Liver (tissue), 9 donors: ENCODE measurements around the gene WFDC12. TPM values are rescaled to one million over a fixed set of nuclear protein-coding genes. Genes with fewer than 3 reads are reported as not detected.

Source experiments
- DNase-seq: peaks from one replicate; pipeline ENCODE4 v3.0.0-alpha.2; 2017; ENCODE audit warnings: low spot score
- H3K27ac ChIP-seq, 2 donors: one replicate each; pipeline ENCODE4 v1.7.0; 2013; ENCODE audit warnings: inconsistent platforms in 2 of 2, low read length in 2 of 2, control low read depth in 1 of 2, low read depth in 1 of 2, mild to moderate bottlenecking in 1 of 2
- H3K27me3 ChIP-seq, 4 donors: one replicate each; pipeline versions ENCODE4 v1.6.1 to v1.7.0; 2013; ENCODE audit warnings: low read length in 3 of 4, inconsistent platforms in 1 of 4, mild to moderate bottlenecking in 1 of 4, moderate library complexity in 1 of 4; ENCODE audit not compliant: control insufficient read depth in 4 of 4, insufficient read depth in 4 of 4
- H3K36me3 ChIP-seq, 4 donors: one replicate each; pipeline versions ENCODE4 v1.6.1 to v1.7.0; 2013; ENCODE audit warnings: low read length in 3 of 4, mild to moderate bottlenecking in 3 of 4, low read depth in 1 of 4, moderate library complexity in 1 of 4; ENCODE audit not compliant: control insufficient read depth in 4 of 4, insufficient read depth in 3 of 4
- H3K4me1 ChIP-seq, 4 donors: one replicate each; pipeline versions ENCODE4 v1.6.1 to v1.7.0; 2013; ENCODE audit warnings: low read length in 3 of 4, mild to moderate bottlenecking in 3 of 4, moderate library complexity in 1 of 4; ENCODE audit not compliant: control insufficient read depth in 4 of 4, insufficient read depth in 4 of 4
- H3K4me3 ChIP-seq, 3 donors: one replicate each; pipeline versions ENCODE4 v1.6.1 to v1.7.0; 2013; ENCODE audit warnings: low read length in 3 of 3, control low read depth in 1 of 3, low read depth in 1 of 3, mild to moderate bottlenecking in 1 of 3
- H3K9ac ChIP-seq, 2 donors: one replicate each; pipeline ENCODE4 v1.7.0; 2013; ENCODE audit warnings: low read length in 2 of 2, mild to moderate bottlenecking in 2 of 2, moderate library complexity in 2 of 2, control low read depth in 1 of 2, low read depth in 1 of 2
- H3K9me3 ChIP-seq, 4 donors: one replicate each; pipeline versions ENCODE4 v1.6.1 to v1.7.0; 2013; ENCODE audit warnings: low read length in 3 of 4; ENCODE audit not compliant: control insufficient read depth in 4 of 4
- EGR1 ChIP-seq, 2 donors: IDR thresholded peaks; 2 replicates each; pipeline ENCODE4 v1.6.1; 2016 to 2018; ENCODE audit warnings: antibody characterized with exemption in 2 of 2, low read depth in 2 of 2
- FOXA1 ChIP-seq: IDR thresholded peaks from 2 replicates; pipeline ENCODE4 v1.6.1; 2016; ENCODE audit warnings: antibody characterized with exemption
- FOXA2 ChIP-seq: IDR thresholded peaks from 2 replicates; pipeline ENCODE4 v1.6.1; 2016; ENCODE audit warnings: antibody characterized with exemption
- GABPA ChIP-seq, 2 donors: IDR thresholded peaks in 1 of 2; conservative IDR thresholded peaks in 1 of 2; 2 replicates each; pipeline ENCODE4 v1.6.1; 2016; ENCODE audit warnings: antibody characterized with exemption in 2 of 2, mild to moderate bottlenecking in 1 of 2, moderate library complexity in 1 of 2
- HNF4A ChIP-seq, 2 donors: conservative IDR thresholded peaks; 2 replicates each; pipeline ENCODE4 v1.6.1; 2016; ENCODE audit warnings: antibody characterized with exemption in 2 of 2, mild to moderate bottlenecking in 2 of 2
- HNF4G ChIP-seq: IDR thresholded peaks from 2 replicates; pipeline ENCODE4 v1.6.1; 2016; ENCODE audit warnings: antibody characterized with exemption
- JUND ChIP-seq, 2 donors: IDR thresholded peaks; 2 replicates each; pipeline ENCODE4 v1.6.1; 2016; ENCODE audit warnings: antibody characterized with exemption in 2 of 2
- NR2F2 ChIP-seq: IDR thresholded peaks from 2 replicates; pipeline ENCODE4 v1.6.1; 2016; ENCODE audit warnings: antibody characterized with exemption
- RAD21 ChIP-seq, 2 donors: IDR thresholded peaks; 2 replicates each; pipeline ENCODE4 v1.6.1; 2016; ENCODE audit warnings: antibody characterized with exemption in 2 of 2, mild to moderate bottlenecking in 2 of 2
- RXRA ChIP-seq, 2 donors: IDR thresholded peaks; 2 replicates each; pipeline ENCODE4 v1.6.1; 2017 to 2018; ENCODE audit warnings: antibody characterized with exemption in 2 of 2, mild to moderate bottlenecking in 1 of 2
- SP1 ChIP-seq: IDR thresholded peaks from 2 replicates; pipeline ENCODE4 v1.6.1; 2018; ENCODE audit warnings: antibody characterized with exemption, mild to moderate bottlenecking
- TAF1 ChIP-seq: conservative IDR thresholded peaks from 2 replicates; pipeline ENCODE4 v1.6.1; 2016; ENCODE audit warnings: antibody characterized with exemption, mild to moderate bottlenecking
- YY1 ChIP-seq: IDR thresholded peaks from 2 replicates; pipeline ENCODE4 v1.6.1; 2016; ENCODE audit warnings: antibody characterized with exemption, mild to moderate bottlenecking
- WGBS: extraction: QIAGEN DNeasy Blood & Tissue Kit; methylation state at CpG from one replicate; pipeline ENCODE4 v1.1.7; 2013; 5-methylcytosine and 5-hydroxymethylcytosine counted together
- polyA plus RNA-seq, 2 donors: library from polyadenylated mRNA; stranded (reverse) in 1 of 2; unstranded in 1 of 2; fragments of 200-250 nt in 1 of 2; fragments of >200 nt in 1 of 2; fragmentation: Nextera tagmentation in 1 of 2; extraction: Ambion mirVana in 1 of 2; gene quantifications; one replicate each; pipeline versions ENCODE4 v1.2.1 to v1.2.3, GENCODE V29; 2013 to 2015
- total RNA-seq, 2 donors: library from RNA; depleted of rRNA; stranded (reverse); fragments of >200 nt; gene quantifications; one replicate each; pipeline ENCODE4 v1.2.3, GENCODE V29; 2014
- TF ChIP-seq, protein P1 (sequence below): IDR thresholded peaks from 2 replicates; pipeline ENCODE4 v1.6.1; 2016; ENCODE audit warnings: antibody characterized with exemption
- TF ChIP-seq, protein P2 (sequence below): fragments of 150-350 bp; IDR thresholded peaks from 2 replicates; pipeline ENCODE4 v1.5.1; 2017; ENCODE audit warnings: improper control_type of control experiment, low read depth, low read length; ENCODE audit not compliant: missing input control
- TF ChIP-seq, protein P3 (sequence below): IDR thresholded peaks from 2 replicates; pipeline ENCODE4 v1.6.1; 2016; ENCODE audit warnings: antibody characterized with exemption
- TF ChIP-seq, protein P4 (sequence below): IDR thresholded peaks from 2 replicates; pipeline ENCODE4 v1.6.1; 2016; ENCODE audit warnings: antibody characterized with exemption, mild to moderate bottlenecking
- donor health status: healthy.
- donor health status: healthy.
- donor health status: healthy.
- donor health status: healthy.
- donor health status: healthy.

Gene WFDC12
- total and polyA plus RNA-seq, 4 donors: not detected

DNA sequence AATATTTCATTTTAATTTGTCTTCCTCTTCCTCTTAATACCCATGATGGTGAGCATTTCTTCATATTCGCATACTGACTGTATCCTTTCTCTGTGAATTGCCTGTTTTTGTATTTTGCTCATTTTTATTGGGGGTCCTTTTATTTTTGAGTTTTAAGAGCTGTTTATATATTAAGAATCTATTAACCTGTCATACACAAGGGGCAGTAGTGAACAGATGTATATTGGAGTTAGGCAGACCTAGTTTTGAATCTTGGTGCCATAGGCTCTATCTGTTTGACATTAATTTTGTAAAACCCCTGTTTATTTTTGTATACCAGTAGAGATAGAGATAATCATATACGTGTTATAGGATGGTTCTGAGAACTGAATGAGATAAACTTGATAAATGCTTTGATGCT lies 6.2 kb downstream of the WFDC12 start (continued):
- no peak for TF ChIP-seq RXRA (IDR thresholded peaks at IDR 0.05)
- no peak for TF ChIP-seq HNF4G
- TF ChIP-seq FOXA1: no peak
- TF ChIP-seq, protein P1, sequence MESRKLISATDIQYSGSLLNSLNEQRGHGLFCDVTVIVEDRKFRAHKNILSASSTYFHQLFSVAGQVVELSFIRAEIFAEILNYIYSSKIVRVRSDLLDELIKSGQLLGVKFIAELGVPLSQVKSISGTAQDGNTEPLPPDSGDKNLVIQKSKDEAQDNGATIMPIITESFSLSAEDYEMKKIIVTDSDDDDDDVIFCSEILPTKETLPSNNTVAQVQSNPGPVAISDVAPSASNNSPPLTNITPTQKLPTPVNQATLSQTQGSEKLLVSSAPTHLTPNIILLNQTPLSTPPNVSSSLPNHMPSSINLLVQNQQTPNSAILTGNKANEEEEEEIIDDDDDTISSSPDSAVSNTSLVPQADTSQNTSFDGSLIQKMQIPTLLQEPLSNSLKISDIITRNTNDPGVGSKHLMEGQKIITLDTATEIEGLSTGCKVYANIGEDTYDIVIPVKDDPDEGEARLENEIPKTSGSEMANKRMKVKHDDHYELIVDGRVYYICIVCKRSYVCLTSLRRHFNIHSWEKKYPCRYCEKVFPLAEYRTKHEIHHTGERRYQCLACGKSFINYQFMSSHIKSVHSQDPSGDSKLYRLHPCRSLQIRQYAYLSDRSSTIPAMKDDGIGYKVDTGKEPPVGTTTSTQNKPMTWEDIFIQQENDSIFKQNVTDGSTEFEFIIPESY: no peak
- TF ChIP-seq HNF4A (conservative IDR thresholded peaks at IDR 0.05): no peak
- TF ChIP-seq FOXA2: no peak

DNA sequence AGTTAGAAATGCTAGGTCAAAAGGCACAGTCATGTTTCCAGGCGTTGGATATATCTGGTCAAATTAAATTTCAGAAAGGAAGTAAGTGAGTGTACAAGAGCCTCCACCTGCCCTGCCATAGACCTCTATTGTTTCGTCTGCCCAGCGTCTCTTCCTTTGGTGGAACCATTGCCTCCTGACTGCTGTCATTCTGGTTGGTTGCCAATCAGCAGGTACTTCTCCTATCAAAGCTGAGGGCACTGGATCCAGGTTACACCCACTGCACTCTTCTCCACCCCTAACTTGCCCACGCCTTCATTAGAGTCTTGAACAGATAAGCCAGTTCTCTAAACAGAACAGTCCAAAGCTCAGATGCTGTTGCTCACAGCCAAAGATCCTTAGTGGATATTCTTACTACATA lies 6.7 kb downstream of the WFDC12 start:
- no peak for DNase-seq
- Histone ChIP-seq H3K4me1 (no peaks in the 10 kb centered on the region), H3K9me3 (no peaks in the 10 kb centered on the region), H3K27me3 (peaks cover 0 to 4% (median 0%) of the 10 kb centered on the region in 4 donors), H3K36me3 (no peaks in the 10 kb centered on the region), H3K4me3 (no peak overlapping the region), H3K9ac (no peak overlapping the region), H3K27ac (no peak overlapping the region)
- WGBS: 61% methylated on average over 4 of the region's 4 CpGs
- TF ChIP-seq EGR1 (IDR thresholded peaks at IDR 0.05; ENCODE audit: low read depth in 2 of 2): no peak
- no peak for TF ChIP-seq NR2F2
- TF ChIP-seq HNF4G: no peak
- TF ChIP-seq, protein P1: no peak
- TF ChIP-seq TAF1: no peak
- no peak for TF ChIP-seq YY1
- no peak for TF ChIP-seq HNF4A (conservative IDR thresholded peaks at IDR 0.05)
- TF ChIP-seq SP1: no peak
- TF ChIP-seq RAD21 (IDR thresholded peaks at IDR 0.05): no peak
- TF ChIP-seq, protein P2, sequence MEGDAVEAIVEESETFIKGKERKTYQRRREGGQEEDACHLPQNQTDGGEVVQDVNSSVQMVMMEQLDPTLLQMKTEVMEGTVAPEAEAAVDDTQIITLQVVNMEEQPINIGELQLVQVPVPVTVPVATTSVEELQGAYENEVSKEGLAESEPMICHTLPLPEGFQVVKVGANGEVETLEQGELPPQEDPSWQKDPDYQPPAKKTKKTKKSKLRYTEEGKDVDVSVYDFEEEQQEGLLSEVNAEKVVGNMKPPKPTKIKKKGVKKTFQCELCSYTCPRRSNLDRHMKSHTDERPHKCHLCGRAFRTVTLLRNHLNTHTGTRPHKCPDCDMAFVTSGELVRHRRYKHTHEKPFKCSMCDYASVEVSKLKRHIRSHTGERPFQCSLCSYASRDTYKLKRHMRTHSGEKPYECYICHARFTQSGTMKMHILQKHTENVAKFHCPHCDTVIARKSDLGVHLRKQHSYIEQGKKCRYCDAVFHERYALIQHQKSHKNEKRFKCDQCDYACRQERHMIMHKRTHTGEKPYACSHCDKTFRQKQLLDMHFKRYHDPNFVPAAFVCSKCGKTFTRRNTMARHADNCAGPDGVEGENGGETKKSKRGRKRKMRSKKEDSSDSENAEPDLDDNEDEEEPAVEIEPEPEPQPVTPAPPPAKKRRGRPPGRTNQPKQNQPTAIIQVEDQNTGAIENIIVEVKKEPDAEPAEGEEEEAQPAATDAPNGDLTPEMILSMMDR: no peak
- no peak for TF ChIP-seq RXRA (IDR thresholded peaks at IDR 0.05)
- no peak for TF ChIP-seq JUND (IDR thresholded peaks at IDR 0.05)
- TF ChIP-seq, protein P3, sequence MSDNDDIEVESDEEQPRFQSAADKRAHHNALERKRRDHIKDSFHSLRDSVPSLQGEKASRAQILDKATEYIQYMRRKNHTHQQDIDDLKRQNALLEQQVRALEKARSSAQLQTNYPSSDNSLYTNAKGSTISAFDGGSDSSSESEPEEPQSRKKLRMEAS: no peak

DNA sequence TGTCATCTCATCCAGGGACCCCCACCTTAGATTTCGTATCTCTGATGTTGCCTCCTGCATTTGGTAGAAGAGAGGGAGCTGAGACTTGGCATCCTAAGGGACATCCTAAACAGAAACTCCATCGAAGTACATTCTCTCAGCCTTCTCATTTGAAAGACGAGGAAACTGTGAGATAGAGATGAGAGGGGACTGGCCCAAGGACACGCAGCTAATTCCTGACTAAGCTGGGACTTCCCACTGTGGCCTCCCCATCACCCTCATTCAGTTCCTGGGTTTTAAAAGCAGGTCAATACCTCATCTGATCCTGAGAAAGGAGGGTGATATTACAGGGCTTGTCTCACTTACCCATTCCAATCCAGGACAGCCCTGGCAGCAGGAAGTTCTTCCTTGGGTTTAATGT lies 8.4 kb downstream of the WFDC12 start:
- H3K27me3 ChIP-seq: peaks cover 0 to 6% (median 0%) of the 10 kb centered on the region in 4 donors
- WGBS: 77% methylated on average over 4 of the region's 4 CpGs
- no peak overlapping the region for H3K4me3 ChIP-seq
- TF ChIP-seq TAF1 (no peak), GABPA (IDR thresholded peaks at IDR 0.05 in 1 of 2, conservative IDR thresholded peaks at IDR 0.05 in 1 of 2) (no peak), NR2F2 (no peak), EGR1 (IDR thresholded peaks at IDR 0.05; ENCODE audit: low read depth in 2 of 2) (no peak), JUND (IDR thresholded peaks at IDR 0.05) (no peak)
- TF ChIP-seq, protein P3: no peak
- TF ChIP-seq, protein P4, sequence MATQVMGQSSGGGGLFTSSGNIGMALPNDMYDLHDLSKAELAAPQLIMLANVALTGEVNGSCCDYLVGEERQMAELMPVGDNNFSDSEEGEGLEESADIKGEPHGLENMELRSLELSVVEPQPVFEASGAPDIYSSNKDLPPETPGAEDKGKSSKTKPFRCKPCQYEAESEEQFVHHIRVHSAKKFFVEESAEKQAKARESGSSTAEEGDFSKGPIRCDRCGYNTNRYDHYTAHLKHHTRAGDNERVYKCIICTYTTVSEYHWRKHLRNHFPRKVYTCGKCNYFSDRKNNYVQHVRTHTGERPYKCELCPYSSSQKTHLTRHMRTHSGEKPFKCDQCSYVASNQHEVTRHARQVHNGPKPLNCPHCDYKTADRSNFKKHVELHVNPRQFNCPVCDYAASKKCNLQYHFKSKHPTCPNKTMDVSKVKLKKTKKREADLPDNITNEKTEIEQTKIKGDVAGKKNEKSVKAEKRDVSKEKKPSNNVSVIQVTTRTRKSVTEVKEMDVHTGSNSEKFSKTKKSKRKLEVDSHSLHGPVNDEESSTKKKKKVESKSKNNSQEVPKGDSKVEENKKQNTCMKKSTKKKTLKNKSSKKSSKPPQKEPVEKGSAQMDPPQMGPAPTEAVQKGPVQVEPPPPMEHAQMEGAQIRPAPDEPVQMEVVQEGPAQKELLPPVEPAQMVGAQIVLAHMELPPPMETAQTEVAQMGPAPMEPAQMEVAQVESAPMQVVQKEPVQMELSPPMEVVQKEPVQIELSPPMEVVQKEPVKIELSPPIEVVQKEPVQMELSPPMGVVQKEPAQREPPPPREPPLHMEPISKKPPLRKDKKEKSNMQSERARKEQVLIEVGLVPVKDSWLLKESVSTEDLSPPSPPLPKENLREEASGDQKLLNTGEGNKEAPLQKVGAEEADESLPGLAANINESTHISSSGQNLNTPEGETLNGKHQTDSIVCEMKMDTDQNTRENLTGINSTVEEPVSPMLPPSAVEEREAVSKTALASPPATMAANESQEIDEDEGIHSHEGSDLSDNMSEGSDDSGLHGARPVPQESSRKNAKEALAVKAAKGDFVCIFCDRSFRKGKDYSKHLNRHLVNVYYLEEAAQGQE: no peak
- no peak overlapping the region for H3K27ac ChIP-seq
- no peak for DNase-seq
- no peaks in the 10 kb centered on the region for H3K9me3 ChIP-seq
- no peak overlapping the region for H3K9ac ChIP-seq
- H3K4me1 ChIP-seq: no peaks in the 10 kb centered on the region
- H3K36me3 ChIP-seq: no peaks in the 10 kb centered on the region
